GM12878 (cell line): Measurements from ENCODE around the gene HYAL4. TPM values are rescaled to one million over a fixed set of nuclear protein-coding genes. Genes with fewer than 3 reads are reported as not detected.

Experiments
- MTA3 ChIP-seq: IDR thresholded peaks from 2 replicates; pipeline ENCODE4 v1.6.1; 2012; ENCODE audit warnings: low read length, inconsistent platforms, borderline replicate concordance
- polyA plus RNA-seq, 11 experiments: library from polyadenylated mRNA; depleted of rRNA in 4 of 11; unstranded in 6 of 11; stranded (reverse) in 5 of 11; fragments of >200 nt; fragmentation: Nextera tagmentation in 4 of 11; fragmentation: Illumina TruSeq in 1 of 11; extraction: Ambion mirVana in 4 of 11; extraction: Trizol in 1 of 11; gene quantifications; 1 replicate in 1 of 11; 2 replicates in 10 of 11; pipeline versions ENCODE4 v1.2.1 to v1.2.3, GENCODE V29; 2011 to 2016; ENCODE audit warnings: inconsistent platforms in 2 of 11, missing spikeins in 2 of 11, low read depth in 1 of 11
- total RNA-seq, 4 experiments: library from RNA; depleted of rRNA in 3 of 4; stranded (reverse); fragments of >200 nt in 3 of 4; fragmentation: Illumina TruSeq in 1 of 4; extraction: Trizol in 1 of 4; gene quantifications; 2 replicates each; pipeline versions ENCODE4 v1.2.1 to v1.2.3, GENCODE V29; 2013 to 2021
- TF ChIP-seq, protein P1 (sequence below): fragments of 450-650 bp; formaldehyde crosslinking; IDR thresholded peaks from 2 replicates; pipeline ENCODE4 v1.4.0; 2020; ENCODE audit warnings: mild to moderate bottlenecking, moderate library complexity
- TF ChIP-seq, protein P2 (sequence below): IDR thresholded peaks from 2 replicates; pipeline ENCODE4 v1.6.1; 2012; ENCODE audit warnings: mild to moderate bottlenecking, low read depth, low read length

HYAL4 gene
- total and polyA plus RNA-seq, 10 of the 15 experiments (the other 5 are each of a cell fraction or from before 2014, with no cell fraction given), result 0.14 to 0.88 (median 0.26) TPM; not detected in 1

DNA sequence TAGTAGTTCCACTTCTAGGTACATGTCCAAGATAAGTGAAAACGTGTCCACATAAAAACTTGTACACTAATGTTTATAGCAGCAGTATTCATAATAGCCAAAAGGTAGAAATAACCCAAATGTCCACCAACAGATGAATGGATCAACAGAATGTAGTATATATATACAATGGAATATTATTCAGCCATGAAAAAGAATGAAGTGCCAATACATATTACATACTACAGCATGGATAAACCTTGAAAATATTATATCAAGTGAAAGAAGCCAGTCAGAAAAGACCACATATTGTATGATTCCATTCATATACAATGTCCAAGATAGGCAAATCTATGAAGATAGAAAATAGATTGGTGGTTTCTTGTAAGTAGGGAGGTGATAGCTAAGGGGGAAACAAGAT lies 48.4 kb upstream of the HYAL4 start (continued):
- TF ChIP-seq, protein P1, sequence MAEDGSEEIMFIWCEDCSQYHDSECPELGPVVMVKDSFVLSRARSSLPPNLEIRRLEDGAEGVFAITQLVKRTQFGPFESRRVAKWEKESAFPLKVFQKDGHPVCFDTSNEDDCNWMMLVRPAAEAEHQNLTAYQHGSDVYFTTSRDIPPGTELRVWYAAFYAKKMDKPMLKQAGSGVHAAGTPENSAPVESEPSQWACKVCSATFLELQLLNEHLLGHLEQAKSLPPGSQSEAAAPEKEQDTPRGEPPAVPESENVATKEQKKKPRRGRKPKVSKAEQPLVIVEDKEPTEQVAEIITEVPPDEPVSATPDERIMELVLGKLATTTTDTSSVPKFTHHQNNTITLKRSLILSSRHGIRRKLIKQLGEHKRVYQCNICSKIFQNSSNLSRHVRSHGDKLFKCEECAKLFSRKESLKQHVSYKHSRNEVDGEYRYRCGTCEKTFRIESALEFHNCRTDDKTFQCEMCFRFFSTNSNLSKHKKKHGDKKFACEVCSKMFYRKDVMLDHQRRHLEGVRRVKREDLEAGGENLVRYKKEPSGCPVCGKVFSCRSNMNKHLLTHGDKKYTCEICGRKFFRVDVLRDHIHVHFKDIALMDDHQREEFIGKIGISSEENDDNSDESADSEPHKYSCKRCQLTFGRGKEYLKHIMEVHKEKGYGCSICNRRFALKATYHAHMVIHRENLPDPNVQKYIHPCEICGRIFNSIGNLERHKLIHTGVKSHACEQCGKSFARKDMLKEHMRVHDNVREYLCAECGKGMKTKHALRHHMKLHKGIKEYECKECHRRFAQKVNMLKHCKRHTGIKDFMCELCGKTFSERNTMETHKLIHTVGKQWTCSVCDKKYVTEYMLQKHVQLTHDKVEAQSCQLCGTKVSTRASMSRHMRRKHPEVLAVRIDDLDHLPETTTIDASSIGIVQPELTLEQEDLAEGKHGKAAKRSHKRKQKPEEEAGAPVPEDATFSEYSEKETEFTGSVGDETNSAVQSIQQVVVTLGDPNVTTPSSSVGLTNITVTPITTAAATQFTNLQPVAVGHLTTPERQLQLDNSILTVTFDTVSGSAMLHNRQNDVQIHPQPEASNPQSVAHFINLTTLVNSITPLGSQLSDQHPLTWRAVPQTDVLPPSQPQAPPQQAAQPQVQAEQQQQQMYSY, result no peak
- TF ChIP-seq, protein P2, sequence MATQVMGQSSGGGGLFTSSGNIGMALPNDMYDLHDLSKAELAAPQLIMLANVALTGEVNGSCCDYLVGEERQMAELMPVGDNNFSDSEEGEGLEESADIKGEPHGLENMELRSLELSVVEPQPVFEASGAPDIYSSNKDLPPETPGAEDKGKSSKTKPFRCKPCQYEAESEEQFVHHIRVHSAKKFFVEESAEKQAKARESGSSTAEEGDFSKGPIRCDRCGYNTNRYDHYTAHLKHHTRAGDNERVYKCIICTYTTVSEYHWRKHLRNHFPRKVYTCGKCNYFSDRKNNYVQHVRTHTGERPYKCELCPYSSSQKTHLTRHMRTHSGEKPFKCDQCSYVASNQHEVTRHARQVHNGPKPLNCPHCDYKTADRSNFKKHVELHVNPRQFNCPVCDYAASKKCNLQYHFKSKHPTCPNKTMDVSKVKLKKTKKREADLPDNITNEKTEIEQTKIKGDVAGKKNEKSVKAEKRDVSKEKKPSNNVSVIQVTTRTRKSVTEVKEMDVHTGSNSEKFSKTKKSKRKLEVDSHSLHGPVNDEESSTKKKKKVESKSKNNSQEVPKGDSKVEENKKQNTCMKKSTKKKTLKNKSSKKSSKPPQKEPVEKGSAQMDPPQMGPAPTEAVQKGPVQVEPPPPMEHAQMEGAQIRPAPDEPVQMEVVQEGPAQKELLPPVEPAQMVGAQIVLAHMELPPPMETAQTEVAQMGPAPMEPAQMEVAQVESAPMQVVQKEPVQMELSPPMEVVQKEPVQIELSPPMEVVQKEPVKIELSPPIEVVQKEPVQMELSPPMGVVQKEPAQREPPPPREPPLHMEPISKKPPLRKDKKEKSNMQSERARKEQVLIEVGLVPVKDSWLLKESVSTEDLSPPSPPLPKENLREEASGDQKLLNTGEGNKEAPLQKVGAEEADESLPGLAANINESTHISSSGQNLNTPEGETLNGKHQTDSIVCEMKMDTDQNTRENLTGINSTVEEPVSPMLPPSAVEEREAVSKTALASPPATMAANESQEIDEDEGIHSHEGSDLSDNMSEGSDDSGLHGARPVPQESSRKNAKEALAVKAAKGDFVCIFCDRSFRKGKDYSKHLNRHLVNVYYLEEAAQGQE, result no peak
- no peak for TF ChIP-seq MTA3
